Trophoblast cell (in vitro differentiated cells and primary cell): ENCODE results near the gene FFAR1.

Experiments
- DNase-seq, 2 donors: peaks; one replicate each; pipeline ENCODE4 v3.0.0-alpha.2; 2016
- H2AFZ ChIP-seq: 2 replicates; pipeline ENCODE4 v1.6.1; 2013; ENCODE audit warnings: low read length, moderate library complexity, mild to moderate bottlenecking; ENCODE audit not compliant: insufficient read depth, poor library complexity
- H2AK5ac ChIP-seq: 2 replicates; pipeline ENCODE4 v1.6.1; 2013; ENCODE audit warnings: mild to moderate bottlenecking, low read length
- H2BK120ac ChIP-seq: 2 replicates; pipeline ENCODE4 v1.6.1; 2013; ENCODE audit warnings: low read length, mild to moderate bottlenecking, moderate library complexity; ENCODE audit not compliant: insufficient read depth, poor library complexity
- H2BK12ac ChIP-seq: 2 replicates; pipeline ENCODE4 v1.6.1; 2013; ENCODE audit warnings: mild to moderate bottlenecking, low read length, moderate library complexity
- H2BK5ac ChIP-seq: 2 replicates; pipeline ENCODE4 v1.6.1; 2013; ENCODE audit warnings: low read length, low read depth, moderate library complexity, mild to moderate bottlenecking; ENCODE audit not compliant: poor library complexity
- H3K14ac ChIP-seq: 2 replicates; pipeline ENCODE4 v1.6.1; 2013; ENCODE audit warnings: mild to moderate bottlenecking, low read length
- H3K18ac ChIP-seq: 2 replicates; pipeline ENCODE4 v1.6.1; 2013; ENCODE audit warnings: mild to moderate bottlenecking, low read length
- H3K23ac ChIP-seq: 2 replicates; pipeline ENCODE4 v1.6.1; 2013; ENCODE audit warnings: low read length
- H3K27ac ChIP-seq: 2 replicates; pipeline ENCODE4 v1.5.1; 2013; ENCODE audit warnings: low read depth, mild to moderate bottlenecking, inconsistent platforms, low read length, moderate library complexity
- H3K27me3 ChIP-seq: 2 replicates; pipeline ENCODE4 v1.6.1; 2013; ENCODE audit warnings: inconsistent platforms, mild to moderate bottlenecking, low read length, moderate library complexity; ENCODE audit not compliant: insufficient read depth
- H3K36me3 ChIP-seq, 2 experiments: 1 replicate in 1 of 2; 2 replicates in 1 of 2; pipeline ENCODE4 v1.6.1; 2013; ENCODE audit warnings: low read length in 2 of 2, mild to moderate bottlenecking in 2 of 2, moderate library complexity in 1 of 2; ENCODE audit not compliant: insufficient read depth in 2 of 2, control insufficient read depth in 1 of 2
- H3K4ac ChIP-seq: 2 replicates; pipeline ENCODE4 v1.6.1; 2013; ENCODE audit warnings: low read depth, mild to moderate bottlenecking, low read length, moderate library complexity
- H3K4me1 ChIP-seq, 2 experiments: 1 replicate in 1 of 2; 2 replicates in 1 of 2; pipeline ENCODE4 v1.6.1; 2013; ENCODE audit warnings: low read length in 2 of 2, mild to moderate bottlenecking in 2 of 2, moderate library complexity in 1 of 2; ENCODE audit not compliant: insufficient read depth in 2 of 2, control insufficient read depth in 1 of 2
- H3K4me2 ChIP-seq: 2 replicates; pipeline ENCODE4 v1.6.1; 2013; ENCODE audit warnings: inconsistent platforms, mild to moderate bottlenecking, low read length, moderate library complexity
- H3K4me3 ChIP-seq: 2 replicates; pipeline ENCODE4 v1.5.1; 2013; ENCODE audit warnings: mild to moderate bottlenecking, low read depth, low read length, inconsistent platforms
- H3K79me1 ChIP-seq: one replicate; pipeline ENCODE4 v1.6.1; 2013; ENCODE audit warnings: low read length
- H3K79me2 ChIP-seq: 2 replicates; pipeline ENCODE4 v1.6.1; 2013; ENCODE audit warnings: low read length, mild to moderate bottlenecking; ENCODE audit not compliant: control insufficient read depth, insufficient read depth, poor library complexity
- H3K9ac ChIP-seq: 2 replicates; pipeline ENCODE4 v1.6.1; 2013; ENCODE audit warnings: mild to moderate bottlenecking, low read length
- H3K9me3 ChIP-seq: 2 replicates; pipeline ENCODE4 v1.6.1; 2013; ENCODE audit warnings: low read depth, mild to moderate bottlenecking, control low read depth, inconsistent platforms, low read length; ENCODE audit not compliant: insufficient read depth
- H4K12ac ChIP-seq: 2 replicates; pipeline ENCODE4 v1.6.1; 2013; ENCODE audit warnings: low read depth, mild to moderate bottlenecking, low read length, moderate library complexity
- H4K8ac ChIP-seq: 2 replicates; pipeline ENCODE4 v1.6.1; 2013; ENCODE audit warnings: low read depth, mild to moderate bottlenecking, low read length, moderate library complexity
- H4K91ac ChIP-seq: one replicate; pipeline ENCODE4 v1.6.1; 2013; ENCODE audit warnings: low read depth, mild to moderate bottlenecking, low read length, moderate library complexity
- WGBS: extraction: QIAGEN DNeasy Blood & Tissue Kit; methylation state at CpG from one replicate; pipeline ENCODE4 v1.1.7; 2013; ENCODE audit warnings: missing lambda C conversion rate; ENCODE audit not compliant: insufficient read length, insufficient coverage; ENCODE audit errors: extremely low coverage; 5-methylcytosine and 5-hydroxymethylcytosine counted together

The FFAR1 gene

DNA sequence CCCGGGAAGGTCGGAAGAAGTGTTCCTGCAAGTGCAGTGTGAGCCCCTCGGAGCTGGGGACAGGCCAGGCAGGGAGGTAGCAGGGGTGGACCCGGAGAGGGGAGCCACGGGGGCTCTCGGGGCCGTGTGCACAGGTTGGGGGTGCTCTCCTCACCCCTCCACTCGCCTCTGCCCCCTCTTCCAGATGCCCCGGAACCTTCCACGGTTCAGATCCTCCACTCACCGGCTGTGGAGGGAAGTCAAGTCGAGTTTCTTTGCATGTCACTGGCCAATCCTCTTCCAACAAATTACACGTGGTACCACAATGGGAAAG, 9.8 kb upstream of the FFAR1 start:
- no CpG with 5 or more reads among the region's 13 CpGs for WGBS
- no peak overlapping the region for H3K4ac ChIP-seq
- H2AK5ac ChIP-seq = no peak overlapping the region
- no peak overlapping the region for H3K27ac ChIP-seq
- no peak overlapping the region for H2AFZ ChIP-seq
- H3K23ac ChIP-seq = no peak overlapping the region
- no peak overlapping the region for H2BK5ac ChIP-seq
- H4K12ac ChIP-seq = no peak overlapping the region
- no peak overlapping the region for H2BK120ac ChIP-seq
- H3K9ac ChIP-seq = no peak overlapping the region
- H4K91ac ChIP-seq = no peak overlapping the region
- H3K9me3 ChIP-seq = peaks cover 6% of the 10 kb centered on the region
- no peak for DNase-seq
- H4K8ac ChIP-seq = no peak overlapping the region
- no peak overlapping the region for H3K18ac ChIP-seq
- no peak overlapping the region for H3K14ac ChIP-seq
- H2BK12ac ChIP-seq = no peak overlapping the region
- H3K79me1 ChIP-seq = no peaks in the 10 kb centered on the region
- no peaks in the 10 kb centered on the region for H3K27me3 ChIP-seq
- no peak overlapping the region for H3K4me2 ChIP-seq
- H3K4me1 ChIP-seq = no peaks in the 10 kb centered on the region
- no peaks in the 10 kb centered on the region for H3K79me2 ChIP-seq
- H3K4me3 ChIP-seq = no peak overlapping the region
- H3K36me3 ChIP-seq = no peaks in the 10 kb centered on the region

GRCh38 chr19:35340431-35340830, 7.3 kb upstream of the FFAR1 start:
- Histone ChIP-seq H3K4me1 (no peaks in the 10 kb centered on the region), H2BK5ac (no peak overlapping the region), H3K36me3 (no peaks in the 10 kb centered on the region), H3K23ac (no peak overlapping the region), H3K14ac (no peak overlapping the region), H4K91ac (no peak overlapping the region), H2BK120ac (no peak overlapping the region), H2BK12ac (no peak overlapping the region), H3K18ac (no peak overlapping the region), H3K9me3 (peaks cover 4% of the 10 kb centered on the region), H3K27ac (no peak overlapping the region), H3K4me2 (no peak overlapping the region), H4K12ac (no peak overlapping the region), H3K4me3 (no peak overlapping the region), H3K27me3 (no peaks in the 10 kb centered on the region), H3K79me2 (no peaks in the 10 kb centered on the region), H2AFZ (no peak overlapping the region), H4K8ac (no peak overlapping the region), H2AK5ac (no peak overlapping the region), H3K79me1 (no peaks in the 10 kb centered on the region), H3K9ac (no peak overlapping the region), H3K4ac (no peak overlapping the region)
- DNase-seq = no peak
- no CpG with 5 or more reads among the region's 11 CpGs for WGBS

- no peak overlapping the region for H3K18ac ChIP-seq
- peaks cover 4% of the 10 kb centered on the region for H3K9me3 ChIP-seq
- H3K14ac ChIP-seq = no peak overlapping the region
- H3K27me3 ChIP-seq = no peaks in the 10 kb centered on the region
- H3K79me2 ChIP-seq = no peaks in the 10 kb centered on the region
- no peak overlapping the region for H3K4me2 ChIP-seq
- H3K9ac ChIP-seq = no peak overlapping the region
- no peak overlapping the region for H4K12ac ChIP-seq
- H2BK12ac ChIP-seq = no peak overlapping the region
- no peak overlapping the region for H2AFZ ChIP-seq
- H3K4me1 ChIP-seq = no peaks in the 10 kb centered on the region
- no peak overlapping the region for H4K8ac ChIP-seq
- H3K27ac ChIP-seq = no peak overlapping the region
- H3K4me3 ChIP-seq = no peak overlapping the region
- no peaks in the 10 kb centered on the region for H3K79me1 ChIP-seq
- WGBS = no CpG with 5 or more reads among the region's 16 CpGs
- no peak overlapping the region for H2BK120ac ChIP-seq
- H4K91ac ChIP-seq = no peak overlapping the region
- H2BK5ac ChIP-seq = no peak overlapping the region
- H3K36me3 ChIP-seq = no peaks in the 10 kb centered on the region
- no peak overlapping the region for H3K4ac ChIP-seq
- H2AK5ac ChIP-seq = no peak overlapping the region
- no peak for DNase-seq
- H3K23ac ChIP-seq = no peak overlapping the region
Measured at GRCh38 chr19:35341006-35341405, 6.7 kb upstream of the FFAR1 start.

GRCh38 chr19:35341565-35342225, 6.0 kb upstream of the FFAR1 start:
- Histone ChIP-seq H2BK12ac (no peak overlapping the region), H2BK120ac (no peak overlapping the region), H3K9ac (no peak overlapping the region), H3K27ac (no peak overlapping the region), H3K23ac (no peak overlapping the region), H3K18ac (no peak overlapping the region), H3K4me1 (no peaks in the 10 kb centered on the region), H4K12ac (no peak overlapping the region), H4K91ac (no peak overlapping the region), H2AK5ac (no peak overlapping the region), H4K8ac (no peak overlapping the region), H3K79me2 (no peaks in the 10 kb centered on the region), H3K79me1 (no peaks in the 10 kb centered on the region), H3K4me3 (no peak overlapping the region), H3K4me2 (no peak overlapping the region), H3K36me3 (no peaks in the 10 kb centered on the region), H3K4ac (no peak overlapping the region), H2AFZ (no peak overlapping the region), H2BK5ac (no peak overlapping the region), H3K14ac (no peak overlapping the region), H3K9me3 (peaks cover 2% of the 10 kb centered on the region), H3K27me3 (no peaks in the 10 kb centered on the region)
- no peak for DNase-seq
- no CpG with 5 or more reads among the region's 14 CpGs for WGBS
